HepG2 (cell line): Measurements from ENCODE around the gene WDR54. TPM values are rescaled to one million over a fixed set of nuclear protein-coding genes. Genes with fewer than 3 reads are reported as not detected.

Source experiments
- AKNA ChIP-seq: sonication (generic); formaldehyde crosslinking; IDR thresholded peaks from 2 replicates; pipeline ENCODE4 v1.4.0; 2020; ENCODE audit warnings: missing genetic modification reagents, borderline replicate concordance
- ETS1 ChIP-seq: sonication (generic); formaldehyde crosslinking; IDR thresholded peaks from 2 replicates; pipeline ENCODE4 v1.4.0; 2020; ENCODE audit warnings: missing genetic modification reagents
- HMGXB3 ChIP-seq: sonication (generic); formaldehyde crosslinking; IDR thresholded peaks from 2 replicates; pipeline ENCODE4 v1.4.0; 2020; ENCODE audit warnings: missing genetic modification reagents, borderline replicate concordance
- HMGXB4 ChIP-seq, 2 experiments: sonication (generic) in 1 of 2; formaldehyde crosslinking in 1 of 2; IDR thresholded peaks; 2 replicates each; pipeline versions ENCODE4 v1.4.0 to v1.6.1; 2018 to 2020; ENCODE audit warnings: missing genetic modification reagents in 2 of 2, borderline replicate concordance in 1 of 2, low read depth in 1 of 2, mild to moderate bottlenecking in 1 of 2, missing biosample characterization in 1 of 2
- HOXA7 ChIP-seq: sonication (generic); formaldehyde crosslinking; IDR thresholded peaks from 2 replicates; pipeline ENCODE4 v1.8.1; 2022; ENCODE audit warnings: mild to moderate bottlenecking, missing genetic modification reagents, moderate library complexity
- MBNL3 ChIP-seq: fragments of 250-450 bp; sonication (Bioruptor Pico); conservative IDR thresholded peaks from 2 replicates; pipeline ENCODE4 v1.8.0; 2022; ENCODE audit warnings: mild to moderate bottlenecking, inconsistent platforms
- PHF21A ChIP-seq: sonication (generic); formaldehyde crosslinking; IDR thresholded peaks from 2 replicates; pipeline ENCODE4 v1.5.0; 2020; ENCODE audit warnings: mild to moderate bottlenecking, missing genetic modification reagents
- RBM22 ChIP-seq: fragments of 200-400 bp; formaldehyde crosslinking; optimal IDR thresholded peaks from 2 replicates; pipeline ENCODE3; 2017; ENCODE audit warnings: mild to moderate bottlenecking, low read length, moderate library complexity
- TEF ChIP-seq: sonication (generic); formaldehyde crosslinking; IDR thresholded peaks from 2 replicates; pipeline ENCODE4 v1.5.0; 2020; ENCODE audit warnings: missing genetic modification reagents
- THRA ChIP-seq: sonication (generic); formaldehyde crosslinking; IDR thresholded peaks from 2 replicates; pipeline ENCODE4 v1.4.0; 2020; ENCODE audit warnings: missing genetic modification reagents, borderline replicate concordance
- ZNF317 ChIP-seq: sonication (generic); formaldehyde crosslinking; IDR thresholded peaks from 2 replicates; pipeline ENCODE4 v1.5.0; 2020; ENCODE audit warnings: mild to moderate bottlenecking, missing genetic modification reagents
- ZNF766 ChIP-seq: sonication (generic); formaldehyde crosslinking; IDR thresholded peaks from 2 replicates; pipeline ENCODE4 v1.5.0; 2020; ENCODE audit warnings: missing genetic modification reagents, borderline replicate concordance
- polyA plus RNA-seq, 8 experiments: library from polyadenylated mRNA; depleted of rRNA in 3 of 8; stranded (reverse) in 7 of 8; unstranded in 1 of 8; fragments of >200 nt; fragmentation: Illumina TruSeq in 4 of 8; extraction: Trizol in 4 of 8; gene quantifications; 2 replicates each; pipeline versions ENCODE4 v1.2.1 to v1.2.3, GENCODE V29; 2011 to 2016; ENCODE audit warnings: low read depth in 4 of 8, missing spikeins in 1 of 8, mixed read lengths in 1 of 8; ENCODE audit not compliant: insufficient read depth in 1 of 8
- total RNA-seq, 5 experiments: library from RNA; depleted of rRNA; stranded (reverse); fragments of >200 nt; fragmentation: Illumina TruSeq; extraction: Trizol; gene quantifications; 2 replicates each; pipeline ENCODE4 v1.2.3, GENCODE V29; 2016; ENCODE audit warnings: low read depth in 1 of 5

Gene WDR54
- total and polyA plus RNA-seq, 2 of the 13 experiments (the other 11 are each of a cell fraction or from before 2014, with no cell fraction given): 2.0 to 17.3 TPM

- TF ChIP-seq HMGXB4 (CRISPR knock-in tag; IDR thresholded peaks at IDR 0.05; ENCODE audit: borderline replicate concordance in 1 of 2, low read depth in 1 of 2) (peak in 1 of 2 experiments; percentile 39; a peak in 3 of 4 replicates), RBM22 (no peak), THRA (CRISPR knock-in tag) (no peak; the same call in 1 of the 2 replicates), ETS1 (CRISPR knock-in tag) (no peak), HMGXB3 (CRISPR knock-in tag) (no peak), ZNF766 (CRISPR knock-in tag) (no peak), PHF21A (peak; percentile 75), HOXA7 (CRISPR knock-in tag) (no peak), TEF (CRISPR knock-in tag) (no peak), ZNF317 (CRISPR knock-in tag) (peak; percentile 38; the same call in 1 of the 2 replicates), AKNA (CRISPR knock-in tag) (no peak), MBNL3 (CRISPR knock-in tag) (no peak)
Measured at GRCh38 chr2:74457549-74458131, 36.1 kb downstream of the WDR54 start (continued).
